Medulla oblongata (tissue), 1 donor: ENCODE results near the gene TMEM106C.

Experiments
- DNase-seq: peaks from one replicate; pipeline ENCODE4 v3.0.0-alpha.2; 2015; ENCODE audit errors: extremely low spot score

The TMEM106C gene

DNA sequence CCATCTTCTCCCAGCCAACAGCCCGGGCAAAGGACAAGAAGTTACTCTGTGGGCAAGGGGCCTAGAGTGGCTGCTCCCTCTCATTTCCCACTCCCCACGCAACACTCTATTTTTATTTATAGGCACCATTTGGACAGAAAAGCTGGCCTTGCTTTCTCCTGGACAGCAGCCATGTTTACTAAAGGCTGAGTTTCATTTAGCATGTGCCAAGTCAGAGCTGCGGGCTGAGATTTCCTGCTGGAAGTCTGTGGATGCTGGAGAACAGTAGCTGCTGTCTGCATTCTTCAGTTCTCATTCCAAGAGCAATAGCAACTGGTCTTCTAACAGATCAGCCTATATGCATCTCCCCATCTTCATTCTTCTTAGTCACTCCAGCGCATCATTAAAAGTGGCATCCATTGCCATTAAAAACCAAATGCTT, 32.6 kb downstream of the TMEM106C start:
- peak; percentile 67 for DNase-seq

DNA sequence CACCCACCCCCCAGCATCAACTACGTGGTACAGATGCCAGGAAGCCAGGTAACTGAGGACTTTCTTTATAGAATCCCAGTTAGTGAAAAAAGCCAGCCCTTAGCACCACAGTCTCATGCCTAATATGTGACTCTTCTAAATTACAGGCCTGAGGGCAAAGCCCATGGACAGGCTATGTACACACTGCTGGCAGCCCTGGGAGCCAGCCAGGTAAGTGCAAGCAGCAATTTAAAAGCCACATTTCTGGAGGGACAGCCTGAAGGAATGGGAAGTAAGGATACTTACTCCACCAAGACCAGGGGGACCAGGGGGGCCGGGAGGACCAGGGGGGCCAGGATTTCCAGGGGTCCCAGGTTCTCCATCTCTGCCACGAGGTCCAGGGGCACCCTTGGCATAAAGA, 33.9 kb downstream of the TMEM106C start:
- no peak for DNase-seq

DNA sequence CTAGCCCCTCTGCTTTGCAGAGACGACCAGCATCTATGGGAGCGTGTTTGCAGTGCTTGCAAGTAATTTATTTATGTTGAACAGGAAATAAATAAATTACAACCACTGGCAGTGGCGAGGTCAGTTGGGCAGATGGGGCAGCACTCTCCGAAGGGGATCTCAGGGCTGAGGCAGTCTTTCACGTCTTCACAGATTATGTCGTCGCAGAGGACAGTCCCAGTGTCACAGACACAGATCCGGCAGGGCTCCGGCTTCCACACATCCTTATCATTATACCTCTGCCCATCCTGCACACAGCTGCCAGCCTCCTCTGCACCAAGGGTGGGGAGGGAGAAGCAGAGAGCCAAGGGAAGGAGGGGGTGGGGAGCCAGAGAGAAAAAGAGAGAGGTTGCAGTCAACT, 36.4 kb downstream of the TMEM106C start:
- DNase-seq = no peak

DNA sequence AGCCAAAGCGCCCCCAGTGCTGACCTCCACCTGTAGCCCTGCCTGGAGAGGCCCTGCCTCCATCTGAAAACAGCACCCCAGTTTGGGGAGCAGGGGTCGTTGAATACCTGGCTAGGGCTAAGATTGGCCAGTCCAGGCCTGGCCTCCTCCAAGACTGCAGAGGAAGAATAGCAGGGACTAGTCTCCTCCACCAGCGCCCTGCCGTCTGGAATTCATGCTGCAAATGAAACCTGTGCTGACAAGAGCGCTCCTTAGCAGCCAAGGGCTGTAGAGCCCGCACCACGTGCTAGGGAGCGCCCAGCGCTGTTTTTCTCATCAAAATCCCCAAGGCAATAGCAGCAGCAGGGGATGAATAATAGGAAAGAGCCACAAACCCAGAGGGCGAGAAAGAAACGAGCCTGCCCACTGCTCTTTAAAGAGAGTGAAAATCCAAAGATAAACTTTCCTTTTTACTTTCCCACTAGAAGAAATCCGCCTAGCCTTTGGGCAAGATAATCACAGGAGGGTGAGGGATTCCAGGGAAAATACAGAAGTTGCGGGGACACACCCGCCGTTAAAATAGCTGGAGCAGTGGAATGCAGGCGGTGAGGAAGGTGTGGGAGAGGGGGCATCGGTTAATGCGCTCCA, 37.6 kb downstream of the TMEM106C start:
- DNase-seq = no peak

DNA sequence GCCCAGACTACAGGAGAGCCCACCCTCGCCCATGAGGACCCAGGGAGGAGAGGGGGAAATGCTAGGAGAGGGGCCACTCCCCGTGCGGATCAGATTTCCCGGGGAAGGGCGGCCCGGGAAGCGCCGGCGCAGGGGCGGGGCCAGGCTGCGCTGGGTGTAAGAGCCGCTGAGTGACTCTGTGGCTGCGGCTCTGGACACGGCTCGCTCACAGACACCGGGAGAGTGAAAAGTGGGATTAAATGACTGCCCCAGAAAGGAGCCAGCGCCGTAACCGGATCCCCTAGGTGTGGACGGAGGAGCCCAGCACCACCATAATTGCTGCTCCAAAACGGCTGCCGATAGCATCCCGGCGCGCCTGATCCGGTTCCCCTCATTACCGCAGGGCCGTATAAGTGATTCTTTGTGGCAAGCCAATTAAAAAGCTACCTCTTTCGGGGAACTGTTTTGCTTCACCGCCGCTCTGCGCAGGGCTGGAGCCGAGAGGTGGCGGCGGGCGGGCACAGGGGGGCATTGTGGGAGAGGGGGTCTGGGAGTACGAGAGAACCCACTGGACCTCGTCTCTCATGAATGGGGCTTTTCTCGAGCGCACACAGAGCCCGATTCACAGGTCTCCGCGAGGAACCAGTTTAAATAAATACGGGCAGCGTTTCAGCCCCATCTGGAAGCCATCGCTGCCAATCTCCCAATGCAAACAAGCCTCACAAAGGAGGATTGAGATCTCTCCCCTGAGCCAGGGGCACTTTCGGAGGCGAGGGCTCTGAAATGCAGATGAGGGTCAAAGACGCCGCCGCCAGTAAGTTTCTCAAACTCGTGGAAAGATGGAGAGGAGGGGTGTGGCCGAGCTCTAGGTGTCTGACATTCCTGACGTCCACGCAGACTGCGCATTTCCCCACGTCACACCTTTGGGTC, 38.4 kb downstream of the TMEM106C start:
- DNase-seq = peak; percentile 9

DNA sequence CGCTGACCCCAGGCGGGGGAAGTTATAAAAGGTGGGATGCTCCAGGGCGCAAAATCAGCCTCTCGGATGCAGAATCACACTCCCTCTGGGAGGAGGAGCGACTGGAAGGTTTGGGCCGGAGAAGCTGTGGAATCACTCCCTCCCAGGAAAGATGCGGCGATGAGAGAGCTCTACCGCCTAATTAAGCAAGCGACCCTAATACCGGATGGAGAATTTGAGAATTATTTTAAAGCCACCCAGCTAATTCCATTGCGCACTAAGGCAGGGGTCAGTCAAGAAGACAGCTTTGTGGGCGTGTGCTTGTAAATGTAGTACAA, 39.0 kb downstream of the TMEM106C start:
- DNase-seq = no peak

DNA sequence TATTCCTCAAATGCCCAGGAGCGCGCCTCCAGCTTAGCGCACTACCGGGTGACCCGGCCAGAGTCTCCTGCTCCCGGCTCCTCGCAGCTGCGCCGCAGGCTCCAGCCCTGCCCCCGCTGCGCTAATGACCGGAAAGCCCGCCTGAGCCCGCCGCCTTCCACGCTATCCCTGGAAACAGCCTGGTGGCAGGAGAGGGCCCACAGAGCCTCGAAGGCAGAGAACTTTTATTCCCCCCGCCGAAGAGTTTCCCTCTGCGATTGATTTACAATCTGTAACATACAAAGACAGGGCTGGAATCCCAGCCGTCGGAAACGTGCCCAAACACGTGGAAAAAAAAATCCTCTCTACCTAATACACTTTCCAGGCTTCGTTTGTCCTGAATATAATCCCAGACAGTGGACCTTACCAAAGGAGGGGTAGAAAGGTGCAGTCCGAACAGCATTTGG, 39.4 kb downstream of the TMEM106C start:
- DNase-seq = no peak

DNA sequence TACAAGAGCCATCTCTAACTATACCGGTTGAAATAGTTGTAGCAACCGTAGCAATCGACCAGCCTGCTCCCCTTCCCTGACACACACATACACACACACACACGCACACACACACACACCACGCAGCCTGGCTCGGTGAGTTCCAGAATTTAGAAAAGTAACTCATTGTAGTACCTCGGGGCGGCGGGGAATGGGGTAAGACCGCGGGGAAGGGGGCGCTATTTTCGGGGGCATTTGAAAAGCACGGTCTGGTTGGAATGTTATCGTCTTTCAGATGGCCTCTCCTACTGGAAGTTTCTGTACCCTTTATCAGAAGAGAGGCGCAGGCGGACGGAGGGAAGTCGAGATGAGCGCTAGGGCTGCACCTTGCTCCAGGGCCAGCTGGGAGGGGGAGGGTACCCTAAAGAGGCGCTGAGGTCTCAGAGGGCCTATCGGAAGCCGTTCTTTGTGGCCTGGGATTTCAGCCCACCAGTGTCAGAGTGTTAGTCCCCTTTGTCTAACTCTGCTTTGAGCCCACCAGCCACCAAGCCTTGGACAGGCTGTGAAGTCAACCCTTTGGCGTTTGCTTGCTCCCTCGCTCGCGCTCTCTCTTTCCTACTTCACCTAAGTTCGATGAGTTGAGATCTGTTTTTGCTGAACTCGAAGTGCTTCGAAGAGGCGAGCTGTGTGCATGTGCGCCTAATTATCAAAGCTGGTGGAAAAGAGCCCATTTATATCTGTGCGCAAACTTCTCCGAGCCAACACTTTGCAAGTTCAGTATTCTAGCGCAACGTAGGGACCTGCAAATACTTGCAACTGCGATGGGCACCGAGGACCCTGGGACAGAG, 40.0 kb downstream of the TMEM106C start:
- no peak for DNase-seq

DNA sequence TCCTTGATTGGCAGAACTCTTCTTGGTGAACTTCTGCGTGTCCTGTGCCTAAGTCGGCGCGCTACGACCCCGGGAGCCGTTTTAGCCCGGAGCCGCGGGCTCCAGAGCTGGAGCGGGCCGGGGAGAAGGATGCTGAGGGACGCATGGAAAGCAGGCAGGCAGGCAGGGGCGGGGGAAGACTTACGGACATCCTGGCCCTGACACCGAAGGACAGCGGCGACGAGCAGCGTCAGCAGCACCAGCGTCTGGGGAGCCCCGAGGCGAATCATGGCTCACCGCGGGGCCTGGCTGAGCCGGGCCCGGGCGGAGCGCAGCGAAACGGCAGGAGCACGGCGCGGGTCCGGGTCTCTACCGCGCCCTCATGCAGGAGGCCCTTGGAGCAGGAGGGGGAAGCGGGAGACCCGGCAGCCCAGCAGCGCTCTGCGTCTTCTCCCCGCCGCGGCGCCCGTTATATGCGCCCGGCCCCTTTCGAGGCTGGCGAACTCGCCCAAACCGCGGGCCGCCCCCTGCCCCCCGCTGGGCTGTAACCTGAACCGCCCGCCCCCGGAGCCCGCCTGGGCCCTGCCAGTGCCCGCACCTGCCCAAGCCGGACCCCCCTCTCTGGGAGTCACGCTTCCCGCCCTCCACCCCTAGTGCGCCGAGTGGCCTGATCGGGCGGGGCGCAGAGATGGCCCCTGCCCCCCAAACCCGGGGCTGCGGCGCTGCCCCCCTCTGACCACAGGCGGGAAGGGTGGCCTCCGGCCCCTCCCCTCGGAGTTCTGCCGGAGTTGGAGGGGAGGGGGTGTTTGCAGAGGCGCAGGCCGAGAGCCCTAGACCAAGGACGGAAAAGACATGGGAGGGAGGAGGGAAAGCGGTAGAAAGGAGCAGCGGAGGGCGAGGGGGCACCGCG, 40.9 kb downstream of the TMEM106C start, which contains the start of gene COL2A1:
TSS of gene COL2A1 (minus strand) at position 424 of the 889 bp plus-strand sequence. CDS start at position 269, 155 bp downstream.
- DNase-seq = no peak

DNA sequence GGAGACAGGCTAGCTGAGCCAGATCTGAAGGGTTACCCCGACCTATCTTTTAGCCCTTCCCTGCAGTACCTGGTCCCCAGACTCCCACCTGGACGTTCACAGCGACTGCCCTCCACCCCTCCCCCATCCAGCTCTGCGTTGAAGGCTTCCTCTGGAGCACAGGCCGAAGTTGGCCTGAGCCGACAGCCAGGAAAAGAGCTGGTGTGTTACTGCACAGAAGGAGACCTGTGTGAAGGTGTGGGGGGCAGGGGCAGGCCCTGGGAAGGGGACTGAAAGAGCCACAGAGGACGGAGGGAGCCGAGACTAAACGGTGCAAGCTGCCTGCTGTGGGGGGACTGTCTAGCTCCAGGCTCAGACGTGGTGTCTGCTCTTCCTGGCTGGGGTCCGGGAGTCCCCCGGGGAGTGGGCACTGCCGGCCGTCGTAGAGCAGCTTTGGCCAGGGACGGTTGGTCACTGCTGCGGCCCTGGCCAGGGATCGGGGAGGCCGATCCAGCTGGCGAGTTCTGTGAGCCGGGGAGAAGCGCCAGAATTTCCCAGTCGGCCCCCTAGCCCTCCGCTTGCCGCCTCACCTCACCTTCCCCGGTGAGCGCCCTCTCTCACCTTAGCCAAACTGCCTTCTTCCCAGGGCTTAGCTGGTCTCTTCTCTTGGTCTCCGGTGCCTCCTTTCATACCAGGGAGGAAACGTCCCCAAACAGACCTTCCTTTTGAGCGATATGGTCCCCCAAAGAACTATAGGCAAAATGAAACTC, 41.8 kb downstream of the TMEM106C start:
- DNase-seq = no peak

DNA sequence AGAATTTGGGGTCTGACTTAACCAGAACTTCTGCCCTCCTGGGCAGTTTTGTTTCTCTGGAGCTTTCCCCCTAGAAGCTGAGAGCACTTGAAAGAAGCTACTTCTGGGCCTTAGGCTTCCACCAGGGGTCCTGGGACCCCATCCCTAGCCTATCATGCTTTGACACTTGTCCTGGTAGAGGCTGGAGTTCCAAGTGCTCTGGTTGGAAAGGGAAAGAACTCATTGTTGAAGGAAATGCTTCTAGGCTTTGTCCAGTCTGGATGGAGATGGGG, 42.3 kb downstream of the TMEM106C start:
- DNase-seq = no peak

DNA sequence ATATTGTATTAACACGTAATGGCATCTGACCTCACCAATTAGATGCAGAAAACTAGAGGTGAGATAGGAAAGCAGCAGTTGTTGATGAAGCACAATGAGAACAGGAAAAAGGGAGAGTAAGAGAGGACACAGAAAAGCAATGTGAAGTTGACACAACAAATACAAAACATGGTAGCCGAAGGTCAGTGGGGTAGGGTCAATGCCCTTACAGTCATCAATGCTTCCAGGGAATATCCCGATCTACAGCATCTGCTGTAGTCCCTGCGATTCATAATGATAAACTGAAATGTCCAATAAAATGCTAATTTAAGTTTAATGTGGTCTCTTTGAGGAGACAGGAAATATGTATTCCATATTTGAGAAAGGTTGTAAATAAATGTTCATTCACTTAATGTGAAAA, 43.8 kb downstream of the TMEM106C start:
- no peak for DNase-seq

DNA sequence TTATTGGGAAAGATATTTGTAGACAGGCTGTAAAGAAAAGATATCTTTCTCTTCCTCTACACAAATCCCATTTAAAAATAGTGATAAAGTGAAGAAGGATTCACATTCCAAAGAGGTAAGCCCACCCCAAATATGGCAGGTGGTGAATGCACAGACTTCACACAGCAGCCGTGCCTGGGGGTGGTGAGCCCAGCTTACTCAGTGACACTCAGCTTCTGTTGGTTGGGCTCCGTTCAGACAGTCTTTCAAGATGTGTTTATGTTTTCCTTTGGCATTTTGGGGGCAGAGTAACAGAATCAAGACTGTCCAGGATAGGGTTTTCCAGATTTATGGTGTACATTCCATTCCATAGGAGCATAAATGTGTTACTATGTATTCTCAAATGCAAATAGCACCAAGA, 45.0 kb downstream of the TMEM106C start:
- no peak for DNase-seq

DNA sequence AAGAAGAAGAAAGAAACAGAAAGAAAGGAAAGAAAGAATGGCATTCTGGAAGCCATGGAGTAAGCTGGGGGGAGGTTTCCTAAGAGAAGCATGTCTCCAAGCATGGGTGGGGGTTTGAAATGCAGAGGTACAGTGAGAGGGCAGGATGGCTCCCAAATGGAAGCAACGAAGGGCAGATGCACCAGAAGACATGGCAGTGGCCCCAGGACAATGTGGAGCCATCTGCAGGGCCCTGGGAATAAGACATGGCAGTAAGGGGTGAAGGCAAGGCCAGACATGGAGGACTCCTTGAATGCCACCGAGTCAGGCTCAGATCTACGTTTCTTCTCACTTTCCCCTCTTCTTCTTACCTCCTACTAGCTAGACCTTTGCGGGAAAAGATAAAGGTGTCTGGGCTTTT, 45.6 kb downstream of the TMEM106C start:
- no peak for DNase-seq

DNA sequence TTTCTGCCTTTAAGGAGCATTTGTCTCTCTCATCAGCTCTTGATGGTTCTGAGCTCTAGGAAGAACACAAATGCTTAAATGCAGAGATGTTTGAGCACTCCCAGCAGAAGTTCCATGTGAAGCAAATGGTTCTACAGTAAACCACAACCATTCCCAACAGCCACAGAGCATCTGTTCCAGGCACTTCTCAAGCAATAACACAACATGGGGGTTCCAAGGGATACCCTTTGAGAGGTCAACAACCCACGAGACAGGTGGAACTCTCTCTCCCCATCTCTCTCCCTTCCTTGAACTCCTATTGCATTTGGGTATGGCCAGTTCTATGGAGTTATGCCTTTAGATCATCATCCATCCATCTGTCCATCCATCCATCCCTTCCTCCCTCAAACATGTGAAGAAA, 46.1 kb downstream of the TMEM106C start:
- no peak for DNase-seq

DNA sequence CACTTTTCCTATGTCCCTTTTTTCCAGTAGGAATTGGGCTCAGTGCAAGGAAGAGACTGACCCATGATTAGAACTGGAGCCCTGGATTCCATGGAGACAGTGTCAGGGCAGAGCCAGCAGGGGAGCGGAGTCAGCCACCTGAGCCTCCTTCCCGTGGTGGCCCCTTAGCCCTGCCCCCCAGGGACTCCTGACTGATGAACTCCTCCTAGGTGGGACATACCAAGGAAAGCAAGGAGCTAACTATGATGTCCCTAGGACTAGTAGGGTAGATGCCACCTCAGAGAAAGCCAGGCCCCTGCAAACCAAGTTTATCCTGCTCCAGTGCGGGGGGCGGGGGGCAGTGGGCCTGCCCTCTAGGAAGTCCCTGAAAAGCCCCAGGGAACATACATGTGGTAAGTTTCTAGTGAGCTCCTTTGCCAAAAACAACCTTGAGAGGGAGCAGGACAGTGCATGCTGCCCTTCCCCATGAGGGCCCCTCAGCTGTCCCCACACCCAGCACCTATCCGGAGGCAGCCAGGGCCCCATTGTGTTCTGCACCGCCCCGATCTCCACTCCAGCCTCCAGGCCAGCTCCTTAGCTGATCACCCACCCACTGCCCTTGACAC, 47.1 kb downstream of the TMEM106C start:
- no peak for DNase-seq

DNA sequence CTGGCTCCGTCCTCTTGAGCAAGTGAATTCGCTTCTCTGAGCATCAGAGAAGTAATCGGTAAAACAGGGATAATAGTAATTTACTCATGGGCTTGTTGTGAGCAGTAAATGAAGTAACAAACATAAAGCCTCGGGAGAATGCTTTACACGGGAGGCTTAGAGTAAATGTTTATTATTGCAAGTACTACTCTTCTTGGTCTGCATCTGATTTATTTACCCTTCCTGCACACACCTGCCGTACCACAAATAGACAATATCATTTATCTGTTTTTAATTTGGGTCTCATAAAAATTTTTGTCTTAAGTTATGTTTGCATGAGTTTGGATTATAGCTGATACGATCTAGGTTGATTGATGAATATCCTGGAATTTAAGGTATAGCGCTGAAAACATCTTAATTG, 48.7 kb downstream of the TMEM106C start:
- DNase-seq = no peak

DNA sequence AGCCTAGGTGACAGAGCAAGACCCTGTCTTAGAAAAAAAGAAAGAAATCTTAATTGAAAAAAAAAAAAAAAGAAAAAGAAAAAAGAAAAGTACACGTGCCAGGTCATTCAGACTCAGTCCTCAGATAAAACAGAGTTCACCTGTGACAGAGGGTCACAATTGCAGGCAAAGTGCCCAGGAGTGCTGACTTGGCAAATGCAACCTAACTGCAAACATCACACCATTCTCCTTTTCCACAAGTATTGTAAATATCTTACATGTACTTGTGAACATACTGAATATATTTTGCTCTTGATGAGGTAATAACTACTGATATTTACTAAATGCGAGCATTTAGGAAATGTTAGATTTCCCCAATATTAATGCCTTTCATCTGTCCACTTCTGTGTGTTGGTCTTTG, 49.9 kb downstream of the TMEM106C start:
- DNase-seq = no peak

DNA sequence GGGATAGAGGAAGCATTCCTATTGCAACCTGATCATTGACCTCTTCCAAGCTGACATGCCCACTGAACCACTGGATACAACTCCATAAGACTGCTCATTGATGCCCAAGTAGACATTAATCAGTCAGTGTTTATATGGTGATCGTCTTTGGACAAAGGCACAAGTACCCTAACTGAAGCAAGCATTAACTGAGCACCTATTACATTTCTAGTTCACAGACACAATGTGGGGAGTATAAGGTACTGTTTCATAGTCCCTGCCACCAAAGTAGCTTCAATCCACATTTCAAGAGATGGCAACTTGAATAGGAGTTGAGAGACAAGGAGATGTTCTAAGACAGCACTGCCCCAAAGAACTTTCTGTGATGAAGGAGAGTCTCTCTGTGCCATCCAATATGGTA, 51.7 kb downstream of the TMEM106C start:
- no peak for DNase-seq

DNA sequence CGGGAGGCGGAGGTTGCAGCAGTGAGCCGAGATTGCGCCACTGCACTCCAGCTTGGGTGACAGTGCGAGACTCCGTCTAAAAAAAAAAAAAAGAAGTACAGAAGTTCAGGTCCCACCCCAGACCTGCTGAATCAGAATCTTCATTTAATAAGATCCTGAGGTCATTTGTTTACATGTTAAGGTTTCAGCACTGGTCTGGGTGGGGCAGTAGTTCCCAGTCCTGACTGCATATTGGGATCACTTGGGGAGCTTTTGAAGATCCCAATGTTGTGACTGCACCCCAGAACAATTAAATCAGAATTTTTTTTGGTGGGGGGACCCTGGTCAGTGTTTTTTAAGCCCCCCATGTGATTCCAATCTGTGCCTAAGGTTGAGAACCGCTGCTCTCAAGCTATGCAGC, 52.6 kb downstream of the TMEM106C start:
- no peak for DNase-seq
